Effector memory CD4-positive, alpha-beta T cell (primary cell): ENCODE data around the gene PCBP4.

Experiments used
- DNase-seq, 3 donors: peaks; one replicate each; pipeline ENCODE4 v3.0.0-alpha.2; 2020
- H3K27ac ChIP-seq: 2 replicates; pipeline ENCODE4 v1.7.0; 2013; ENCODE audit warnings: mild to moderate bottlenecking, low read length, moderate library complexity; ENCODE audit not compliant: insufficient read depth, poor library complexity, severe bottlenecking
- H3K27me3 ChIP-seq: replicated peaks from 2 replicates; pipeline ENCODE4 v1.7.0; 2013; ENCODE audit warnings: mild to moderate bottlenecking, low read length; ENCODE audit not compliant: insufficient read depth, control insufficient read depth, poor library complexity, severe bottlenecking
- H3K36me3 ChIP-seq: 2 replicates; pipeline ENCODE4 v1.7.0; 2013; ENCODE audit warnings: mild to moderate bottlenecking, low read length, moderate library complexity; ENCODE audit not compliant: control insufficient read depth, insufficient read depth
- H3K4me1 ChIP-seq: 2 replicates; pipeline ENCODE4 v1.7.0; 2013; ENCODE audit warnings: low read length, mild to moderate bottlenecking; ENCODE audit not compliant: control insufficient read depth, insufficient read depth, poor library complexity, severe bottlenecking
- H3K4me3 ChIP-seq: 2 replicates; pipeline ENCODE4 v1.7.0; 2013; ENCODE audit warnings: low read length, low read depth, mild to moderate bottlenecking; ENCODE audit not compliant: insufficient read depth, poor library complexity, severe bottlenecking
- H3K9me3 ChIP-seq: 2 replicates; pipeline ENCODE4 v1.7.0; 2013; ENCODE audit warnings: mild to moderate bottlenecking, low read length, moderate library complexity; ENCODE audit not compliant: control insufficient read depth

The PCBP4 gene

DNA sequence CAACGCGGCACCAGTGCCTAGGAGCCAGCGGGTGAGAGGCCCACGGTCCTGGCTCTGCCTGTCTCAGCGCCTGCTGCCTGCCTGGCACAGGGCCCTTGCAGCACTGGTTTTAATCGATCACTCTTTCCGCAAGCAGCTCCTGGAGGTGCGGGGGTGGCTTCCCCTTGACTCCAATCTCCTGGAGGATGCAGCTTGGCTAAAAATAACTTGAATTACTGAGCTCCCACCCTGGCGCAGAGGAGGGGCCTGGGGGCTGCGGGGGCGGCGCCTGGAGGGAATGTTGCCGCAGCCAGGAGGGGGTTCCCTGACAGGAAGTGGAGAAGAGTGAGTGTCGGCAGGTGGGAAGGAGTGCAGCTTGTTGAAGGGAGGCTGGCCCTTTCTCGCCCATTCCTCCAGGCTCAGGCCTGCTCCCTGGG is 38.3 kb upstream of the PCBP4 start:
- Histone ChIP-seq H3K27ac (no peak overlapping the region), H3K9me3 (no peaks in the 10 kb centered on the region), H3K4me1 (peaks cover 17% of the 10 kb centered on the region), H3K27me3 (no peaks in the 10 kb centered on the region), H3K4me3 (no peak overlapping the region), H3K36me3 (no peaks in the 10 kb centered on the region)
- no peak for DNase-seq

DNA sequence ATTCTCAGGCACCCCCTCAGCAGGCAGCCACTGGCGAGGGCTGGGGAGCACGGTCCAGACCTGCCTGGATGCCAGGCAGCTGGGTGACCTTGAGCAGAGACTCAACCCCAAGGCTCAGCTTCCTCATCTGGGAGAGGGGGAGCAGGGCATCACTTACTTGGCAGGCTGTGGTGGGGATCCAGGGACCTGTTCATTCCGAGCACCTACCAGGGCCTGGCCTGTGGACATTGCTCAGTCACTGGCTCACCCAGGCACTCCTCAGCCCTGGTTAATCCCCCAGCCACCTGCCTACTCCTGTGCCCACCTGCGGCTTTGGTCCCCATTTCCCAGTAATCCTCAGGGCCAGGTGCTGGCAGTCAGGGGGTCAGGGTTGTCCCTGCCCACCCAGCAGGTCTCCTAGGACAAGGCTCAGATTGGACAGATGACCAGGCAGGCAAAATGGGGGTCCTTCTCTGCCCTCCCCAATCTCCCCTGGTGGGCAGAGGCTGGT is 37.7 kb upstream of the PCBP4 start:
- peaks cover 17% of the 10 kb centered on the region for H3K4me1 ChIP-seq
- H3K27me3 ChIP-seq, result no peaks in the 10 kb centered on the region
- DNase-seq, result no peak
- no peak overlapping the region for H3K4me3 ChIP-seq
- no peaks in the 10 kb centered on the region for H3K36me3 ChIP-seq
- no peaks in the 10 kb centered on the region for H3K9me3 ChIP-seq
- H3K27ac ChIP-seq, result no peak overlapping the region

DNA sequence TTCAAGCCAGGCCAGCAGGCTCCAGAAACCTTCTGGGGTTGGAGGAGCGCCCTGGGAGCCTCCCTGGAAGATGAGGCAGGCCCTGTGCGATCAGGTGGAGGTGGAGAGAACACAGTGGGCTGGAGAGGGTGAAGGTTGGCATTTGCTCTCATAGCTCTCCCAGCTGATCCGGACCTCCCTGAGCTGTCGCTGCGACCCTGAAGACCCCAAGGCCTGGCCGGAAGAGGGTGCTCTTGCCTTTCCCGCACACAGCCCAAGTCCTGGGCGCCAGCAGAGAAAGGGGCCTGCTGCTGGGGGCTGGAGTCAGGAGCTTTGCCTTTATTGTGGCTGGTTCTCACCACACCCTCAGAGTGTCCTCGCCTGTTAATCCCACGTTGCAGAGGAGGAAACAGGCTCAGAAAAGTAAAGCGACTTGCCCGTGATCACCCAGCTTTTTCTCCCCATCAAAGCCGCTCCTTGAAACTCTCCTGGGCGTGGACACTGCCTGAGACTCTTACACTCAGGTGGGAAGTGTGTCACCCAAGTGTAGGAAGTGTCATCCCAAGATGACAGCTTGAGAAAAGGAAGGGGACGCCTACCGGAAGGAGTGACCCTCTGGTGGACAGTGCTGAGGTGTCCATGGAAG is 37.0 kb upstream of the PCBP4 start:
- no peaks in the 10 kb centered on the region for H3K36me3 ChIP-seq

DNA sequence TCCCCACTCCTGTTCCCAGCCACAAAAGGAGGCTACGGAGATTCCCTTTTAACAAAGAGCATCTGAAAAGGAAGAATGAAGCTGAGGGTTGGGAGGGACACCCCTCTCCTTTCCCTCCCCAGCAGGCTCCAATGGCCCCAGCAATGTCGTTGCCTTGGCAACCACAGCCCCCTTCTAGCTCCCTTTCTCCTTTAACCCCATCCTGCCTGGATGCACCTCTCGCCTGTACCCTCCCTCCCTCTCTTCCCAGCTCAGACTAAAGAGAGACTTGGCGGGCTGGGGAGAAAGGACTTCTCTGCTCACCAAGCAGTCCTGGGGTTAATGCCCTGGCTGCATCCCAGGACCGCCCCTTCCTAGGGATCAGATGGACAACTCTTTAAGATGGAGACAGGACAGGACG is 35.5 kb upstream of the PCBP4 start:
- DNase-seq, result no peak
- H3K36me3 ChIP-seq, result no peaks in the 10 kb centered on the region
- H3K9me3 ChIP-seq, result no peaks in the 10 kb centered on the region
- H3K4me1 ChIP-seq, result peaks cover 17% of the 10 kb centered on the region
- no peaks in the 10 kb centered on the region for H3K27me3 ChIP-seq
- no peak overlapping the region for H3K27ac ChIP-seq
- no peak overlapping the region for H3K4me3 ChIP-seq

More for the DNA sequence above, 37.0 kb upstream of the PCBP4 start:
- Histone ChIP-seq H3K27ac (no peak overlapping the region), H3K9me3 (no peaks in the 10 kb centered on the region), H3K27me3 (no peaks in the 10 kb centered on the region), H3K4me3 (no peak overlapping the region), H3K4me1 (peaks cover 17% of the 10 kb centered on the region)
- no peak for DNase-seq

DNA sequence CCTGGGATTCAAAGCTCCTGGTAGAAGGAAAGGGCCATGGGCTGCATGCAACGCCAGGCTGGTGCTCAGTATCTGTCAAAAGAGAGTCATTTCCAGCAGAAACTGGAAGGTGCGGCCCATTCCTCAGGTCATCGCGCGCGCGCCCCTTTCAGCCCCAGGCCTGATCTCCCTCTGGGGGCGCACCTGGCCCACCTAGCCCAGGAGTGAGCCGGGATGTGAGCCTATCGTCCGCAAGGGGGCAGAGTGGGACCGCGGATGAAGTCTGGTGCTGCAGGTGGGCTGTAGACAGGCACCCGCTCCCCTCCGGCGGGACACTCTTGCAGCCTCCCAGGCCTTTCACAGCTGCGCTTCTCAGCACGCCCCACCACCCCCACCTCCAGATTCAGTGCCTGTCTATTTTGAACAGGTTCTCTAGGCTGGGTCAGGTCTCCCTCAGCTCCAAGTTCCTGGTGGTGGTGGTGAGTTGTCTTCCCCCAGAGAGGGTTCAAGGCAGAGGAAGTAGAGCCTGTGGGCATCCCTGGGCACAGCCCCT is 34.3 kb upstream of the PCBP4 start:
- Histone ChIP-seq H3K9me3 (no peaks in the 10 kb centered on the region), H3K4me1 (peaks cover 17% of the 10 kb centered on the region), H3K36me3 (no peaks in the 10 kb centered on the region), H3K27me3 (no peaks in the 10 kb centered on the region), H3K27ac (no peak overlapping the region), H3K4me3 (no peak overlapping the region)
- DNase-seq, result peak; percentile 72 to 79 (median 77)

DNA sequence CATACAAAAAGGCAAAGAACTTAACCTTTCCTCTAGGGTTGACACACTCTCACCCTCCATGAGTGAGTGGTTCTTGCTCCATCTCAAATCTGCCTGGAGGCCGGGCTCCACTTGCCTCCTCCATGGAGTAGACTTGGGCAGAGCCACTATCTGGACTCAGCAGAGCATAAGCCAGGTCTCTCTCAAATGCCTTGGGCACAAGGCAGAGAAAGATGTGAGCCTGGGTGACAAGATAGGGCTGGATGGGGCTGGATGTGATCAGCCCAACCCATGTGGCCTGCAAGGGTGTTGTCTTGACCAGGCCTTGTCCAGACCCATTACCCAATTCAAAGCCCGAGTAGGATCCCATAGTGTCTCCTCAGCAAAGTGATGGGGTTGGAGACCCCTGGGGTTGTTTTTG is 32.6 kb upstream of the PCBP4 start:
- peaks cover 12% of the 10 kb centered on the region for H3K4me1 ChIP-seq
- no peak for DNase-seq
- no peak overlapping the region for H3K27ac ChIP-seq
- peaks cover 2% of the 10 kb centered on the region for H3K36me3 ChIP-seq
- H3K27me3 ChIP-seq, result no peaks in the 10 kb centered on the region
- no peak overlapping the region for H3K4me3 ChIP-seq
- no peaks in the 10 kb centered on the region for H3K9me3 ChIP-seq

DNA sequence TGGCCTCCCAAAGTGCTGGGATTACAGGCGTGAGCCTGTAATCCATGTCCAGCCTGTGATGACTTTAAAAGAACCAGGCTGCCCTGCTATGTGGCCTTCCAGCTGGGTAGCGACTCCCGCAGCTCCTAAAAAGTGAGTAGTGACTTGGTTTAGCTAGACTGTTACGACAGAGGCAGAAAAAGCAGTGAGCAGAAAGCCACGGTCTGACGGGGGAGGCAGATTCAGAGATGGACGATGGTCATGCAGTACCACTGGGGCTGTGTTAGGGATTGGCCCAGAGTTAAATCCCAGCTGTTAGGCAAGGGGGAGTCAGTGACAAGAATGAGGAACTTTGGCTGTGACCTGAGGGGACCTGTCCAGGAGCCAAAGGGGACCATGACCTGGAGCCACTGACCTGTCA is 31.5 kb upstream of the PCBP4 start:
- Histone ChIP-seq H3K27ac (no peak overlapping the region), H3K4me1 (peaks cover 20% of the 10 kb centered on the region)

DNA sequence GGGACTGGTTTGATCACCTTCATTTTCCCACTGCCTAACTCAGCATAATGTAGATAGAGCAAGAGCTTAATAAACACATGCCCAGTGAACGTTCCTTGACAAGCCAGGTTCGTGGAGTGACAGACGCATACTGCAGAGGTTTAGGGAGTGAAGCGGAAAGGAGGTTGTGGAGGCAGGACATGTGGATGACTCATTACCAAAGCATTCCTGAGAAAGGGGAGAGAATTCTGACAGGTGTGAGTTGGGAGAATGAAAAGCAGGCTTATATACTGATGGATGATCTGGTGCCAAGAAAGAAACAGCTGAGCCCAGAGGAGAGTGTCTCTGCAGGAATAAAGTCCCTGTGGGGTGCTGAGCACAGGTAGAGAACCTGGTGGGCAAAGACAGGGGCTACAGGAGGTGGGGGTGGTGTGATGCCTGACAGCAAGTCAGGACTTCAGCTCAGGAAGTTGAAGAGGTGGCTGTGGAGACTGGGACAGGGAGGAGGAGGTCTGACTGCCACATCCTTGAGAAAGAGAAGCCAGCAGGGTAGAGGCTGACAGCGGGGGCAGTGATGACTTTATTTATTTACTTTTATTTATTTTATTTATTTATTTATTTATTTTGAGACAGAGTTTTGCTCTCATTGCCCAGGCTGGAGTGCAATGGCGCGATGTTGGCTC is 30.8 kb upstream of the PCBP4 start:
- Histone ChIP-seq H3K9me3 (no peaks in the 10 kb centered on the region), H3K4me1 (peaks cover 20% of the 10 kb centered on the region), H3K27ac (no peak overlapping the region), H3K27me3 (no peaks in the 10 kb centered on the region), H3K4me3 (no peak overlapping the region), H3K36me3 (peaks cover 15% of the 10 kb centered on the region)
- DNase-seq, result no peak

More for the DNA sequence above, 31.5 kb upstream of the PCBP4 start:
- Histone ChIP-seq H3K9me3 (no peaks in the 10 kb centered on the region), H3K36me3 (peaks cover 11% of the 10 kb centered on the region), H3K4me3 (no peak overlapping the region), H3K27me3 (no peaks in the 10 kb centered on the region)
- DNase-seq, result no peak

DNA sequence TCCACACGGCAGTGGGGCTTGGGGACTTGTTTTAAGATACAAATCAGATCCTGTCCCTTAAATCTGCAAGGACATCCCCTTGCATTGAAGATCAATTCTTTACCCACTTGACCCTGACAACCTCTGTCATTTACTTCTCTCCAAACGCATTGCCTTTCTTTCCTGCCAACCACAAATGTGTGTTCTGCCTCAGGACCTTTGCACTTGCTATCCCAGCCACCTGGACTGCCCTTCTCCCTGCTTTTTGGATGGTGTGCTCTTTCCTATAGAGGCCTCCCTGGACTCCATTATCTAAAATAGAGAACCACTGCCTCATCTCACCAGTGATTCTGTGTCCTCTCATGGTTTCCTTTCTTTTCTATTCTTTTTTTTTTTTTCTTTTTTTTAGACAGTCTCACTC is 29.9 kb upstream of the PCBP4 start:
- Histone ChIP-seq H3K27ac (no peak overlapping the region), H3K4me1 (peaks cover 20% of the 10 kb centered on the region), H3K27me3 (no peaks in the 10 kb centered on the region), H3K36me3 (peaks cover 21% of the 10 kb centered on the region), H3K9me3 (no peaks in the 10 kb centered on the region), H3K4me3 (no peak overlapping the region)
- DNase-seq, result no peak
